HAP-1 (cell line): ENCODE data around the gene TBC1D22A.

Experiments
- DNase-seq, 2 experiments: peaks; one replicate each; pipeline ENCODE4 v3.0.0-alpha.2; 2016 to 2020; ENCODE audit warnings: low spot score in 2 of 2
- H3K27me3 ChIP-seq: fragments of 250-450 bp; sonication (Bioruptor Pico); 2 replicates; pipeline ENCODE4 v1.5.1; 2020; ENCODE audit warnings: low read depth, mild to moderate bottlenecking, moderate library complexity
- H3K36me3 ChIP-seq: fragments of 250-450 bp; sonication (Bioruptor Pico); replicated peaks from 2 replicates; pipeline ENCODE4 v1.5.1; 2020; ENCODE audit warnings: mild to moderate bottlenecking
- H3K4me1 ChIP-seq: fragments of 250-450 bp; sonication (Bioruptor Pico); 2 replicates; pipeline ENCODE4 v1.5.1; 2020; ENCODE audit warnings: mild to moderate bottlenecking
- H3K4me3 ChIP-seq: fragments of 250-450 bp; sonication (Bioruptor Pico); 2 replicates; pipeline ENCODE4 v1.5.1; 2020; ENCODE audit warnings: mild to moderate bottlenecking, moderate library complexity
- H3K9me3 ChIP-seq: fragments of 250-450 bp; sonication (Bioruptor Pico); 2 replicates; pipeline ENCODE4 v1.5.1; 2020; ENCODE audit warnings: mild to moderate bottlenecking, moderate library complexity
- in situ Hi-C: fragments of 300-500 bp; cut with MboI; formaldehyde crosslinking; loops from 3 replicates; pipeline ENCODE4 v1.14.3; 2020; ENCODE audit warnings: low sequenced_read_pairs, inconsistent platforms, mixed read lengths

The TBC1D22A gene

GRCh38 chr22:46929710-46930204 lies 167.3 kb downstream of the TBC1D22A start:
- Histone ChIP-seq H3K9me3 (no peaks in the 10 kb centered on the region), H3K27me3 (no peaks in the 10 kb centered on the region), H3K4me3 (no peak overlapping the region), H3K36me3 (no peaks in the 10 kb centered on the region), H3K4me1 (no peaks in the 10 kb centered on the region)
- in situ Hi-C loops: no loop called here
- no peak for DNase-seq

GRCh38 chr22:46931414-46931813 lies 169.0 kb downstream of the TBC1D22A start:
- Histone ChIP-seq H3K27me3 (no peaks in the 10 kb centered on the region), H3K9me3 (no peaks in the 10 kb centered on the region), H3K4me1 (no peaks in the 10 kb centered on the region), H3K4me3 (no peak overlapping the region), H3K36me3 (no peaks in the 10 kb centered on the region)
- no peak for DNase-seq
- in situ Hi-C loops: no loop called here

GRCh38 chr22:46931881-46932280 lies 169.4 kb downstream of the TBC1D22A start:
- no peaks in the 10 kb centered on the region for H3K27me3 ChIP-seq
- H3K4me3 ChIP-seq: no peak overlapping the region
- H3K9me3 ChIP-seq: no peaks in the 10 kb centered on the region
- H3K36me3 ChIP-seq: no peaks in the 10 kb centered on the region
- DNase-seq: no peak
- in situ Hi-C loops: no loop called here
- no peaks in the 10 kb centered on the region for H3K4me1 ChIP-seq

- Histone ChIP-seq H3K9me3 (no peaks in the 10 kb centered on the region), H3K27me3 (no peaks in the 10 kb centered on the region), H3K36me3 (no peaks in the 10 kb centered on the region), H3K4me3 (no peak overlapping the region), H3K4me1 (no peaks in the 10 kb centered on the region)
- DNase-seq: no peak
- in situ Hi-C loops: no loop called here
These were observed 170.8 kb downstream of the TBC1D22A start for GRCh38 chr22:46933040-46933930.

DNA sequence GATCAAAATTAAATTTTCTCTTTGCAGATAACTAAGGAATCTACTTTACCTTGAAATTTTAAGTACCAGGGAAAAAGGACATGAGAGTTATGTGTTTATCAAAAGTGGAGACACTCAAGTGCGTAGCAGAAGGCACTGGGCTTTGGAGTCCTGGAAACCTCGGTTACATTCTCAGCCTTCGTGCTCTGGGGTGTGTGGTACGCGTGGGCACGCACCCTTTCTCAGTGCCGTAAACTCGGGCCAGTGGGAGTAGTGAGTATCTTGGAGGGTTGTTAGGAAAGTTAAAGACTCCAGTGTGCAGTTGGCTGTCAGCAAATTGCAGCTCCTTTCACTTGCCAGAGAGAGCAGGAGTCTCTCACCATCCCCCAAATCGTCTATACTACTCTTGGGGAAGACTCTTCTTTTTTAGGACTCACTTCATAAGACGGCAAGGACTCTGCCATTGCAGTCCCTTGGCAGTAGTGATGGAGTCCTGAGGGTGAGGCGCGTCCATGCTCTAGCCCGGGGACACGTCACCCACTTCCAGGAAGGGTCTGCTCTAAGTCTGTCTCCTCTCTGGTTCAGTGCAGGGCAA lies 171.8 kb downstream of the TBC1D22A start:
- no peak for DNase-seq
- no peaks in the 10 kb centered on the region for H3K4me1 ChIP-seq
- H3K9me3 ChIP-seq: no peaks in the 10 kb centered on the region
- H3K36me3 ChIP-seq: no peaks in the 10 kb centered on the region
- no peak overlapping the region for H3K4me3 ChIP-seq
- in situ Hi-C loops: no loop called here
- H3K27me3 ChIP-seq: no peaks in the 10 kb centered on the region

DNA sequence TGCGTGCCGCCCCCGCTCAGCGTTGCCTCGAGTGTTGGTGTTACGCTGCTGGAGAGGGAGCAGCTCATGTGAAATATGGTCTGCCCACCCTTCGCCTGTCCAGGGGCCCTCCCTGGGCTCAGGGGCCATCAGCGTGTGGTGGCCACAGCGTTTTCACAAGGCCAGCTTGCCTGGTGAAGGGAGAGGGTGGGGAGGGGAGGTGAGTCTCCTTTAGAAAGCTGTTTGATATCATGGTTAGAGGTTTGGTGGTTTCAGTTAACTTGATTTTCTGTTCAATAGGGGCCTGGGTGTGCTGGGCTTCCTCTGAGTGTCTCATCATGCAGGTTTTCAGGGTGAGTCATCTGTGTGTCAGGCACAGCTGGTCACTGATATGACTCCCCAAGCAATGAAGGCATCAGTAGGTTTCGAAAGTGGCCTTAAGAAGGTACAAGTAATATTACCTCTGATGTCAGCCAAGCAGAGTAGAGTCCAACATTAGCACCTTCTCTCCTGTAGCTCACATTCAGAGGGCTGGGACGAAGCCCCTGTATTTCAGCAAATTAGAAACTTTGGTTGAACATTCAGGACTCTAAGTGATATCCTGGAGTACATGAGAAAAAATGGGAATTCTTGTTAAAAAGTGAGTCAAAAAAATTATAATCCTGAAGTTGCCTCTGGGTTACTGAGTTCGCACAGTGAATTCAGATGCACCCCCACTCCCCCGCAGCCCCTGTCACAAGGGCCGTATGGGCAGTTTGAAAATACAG lies 172.5 kb downstream of the TBC1D22A start:
- no peak overlapping the region for H3K4me3 ChIP-seq
- DNase-seq: no peak
- H3K27me3 ChIP-seq: no peaks in the 10 kb centered on the region
- H3K36me3 ChIP-seq: no peaks in the 10 kb centered on the region
- no peaks in the 10 kb centered on the region for H3K9me3 ChIP-seq
- in situ Hi-C loops: no loop called here
- no peaks in the 10 kb centered on the region for H3K4me1 ChIP-seq

DNA sequence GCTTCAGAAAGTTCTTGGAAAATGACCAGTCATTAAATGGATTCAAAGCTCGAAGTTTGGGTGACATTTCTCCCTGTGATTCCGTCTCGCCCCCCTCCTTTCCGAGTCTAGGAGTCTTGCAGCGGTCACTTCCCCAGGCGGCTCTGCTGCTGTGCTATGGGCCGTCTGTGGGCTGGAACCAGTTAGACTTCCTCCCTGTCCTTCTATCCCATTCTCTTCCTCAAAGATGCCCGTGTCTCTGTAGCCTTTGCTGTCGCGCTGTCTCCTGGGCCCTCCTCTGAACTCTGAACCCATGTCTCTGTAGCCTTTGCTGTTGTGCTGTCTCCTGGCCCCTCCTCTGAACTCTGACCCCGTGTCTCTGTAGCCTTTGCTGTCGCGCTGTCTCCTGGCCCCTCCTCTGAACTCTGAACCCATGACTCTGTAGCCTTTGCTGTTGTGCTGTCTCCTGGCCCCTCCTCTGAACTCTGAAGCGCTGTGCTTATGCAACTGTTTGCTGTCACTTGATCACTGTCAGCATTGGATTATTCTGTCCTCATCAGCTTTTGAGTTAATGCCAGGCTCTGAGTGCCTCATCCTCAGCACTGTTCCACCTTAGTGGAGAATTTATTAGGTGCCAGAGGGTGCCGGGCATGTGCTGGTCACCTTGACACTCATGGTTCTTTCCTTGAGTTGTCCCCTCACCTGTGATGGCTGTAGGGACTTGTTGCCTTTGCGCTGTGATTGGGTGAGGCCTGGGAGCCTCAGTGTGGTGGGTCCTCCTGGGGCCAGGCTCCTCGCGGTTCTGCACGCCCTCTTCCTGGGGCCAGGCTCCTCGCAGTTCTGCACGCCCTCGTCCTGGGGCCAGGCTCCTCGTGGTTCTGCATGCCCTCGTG lies 173.3 kb downstream of the TBC1D22A start:
- H3K27me3 ChIP-seq: no peaks in the 10 kb centered on the region
- H3K4me1 ChIP-seq: no peaks in the 10 kb centered on the region
- in situ Hi-C loops: no loop called here
- DNase-seq: no peak
- no peaks in the 10 kb centered on the region for H3K36me3 ChIP-seq
- H3K4me3 ChIP-seq: no peak overlapping the region
- H3K9me3 ChIP-seq: no peaks in the 10 kb centered on the region

- Histone ChIP-seq H3K4me3 (no peak overlapping the region), H3K36me3 (no peaks in the 10 kb centered on the region), H3K4me1 (no peaks in the 10 kb centered on the region), H3K27me3 (no peaks in the 10 kb centered on the region), H3K9me3 (no peaks in the 10 kb centered on the region)
- in situ Hi-C loops: no loop called here
- no peak for DNase-seq
These were observed 174.0 kb downstream of the TBC1D22A start for GRCh38 chr22:46936378-46936903.

DNA sequence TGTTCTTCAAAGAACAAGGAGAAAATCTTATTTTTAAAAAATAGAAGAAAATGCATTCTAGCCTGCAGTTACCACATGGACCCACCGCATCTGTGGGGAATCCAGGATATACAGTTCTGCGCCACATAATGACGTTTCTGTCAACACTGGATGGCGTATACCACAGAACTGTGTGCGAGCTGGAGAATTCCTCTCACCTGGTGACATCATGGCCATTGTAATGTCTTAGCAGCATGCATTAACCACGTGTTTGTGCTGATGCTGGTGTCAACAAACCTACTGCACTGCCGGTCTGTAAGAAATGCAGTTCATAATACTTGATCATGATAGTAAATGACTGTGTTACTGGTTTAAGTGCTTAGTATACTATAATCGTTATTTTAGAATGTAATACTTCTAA lies 174.7 kb downstream of the TBC1D22A start:
- no peak for DNase-seq
- Histone ChIP-seq H3K27me3 (no peaks in the 10 kb centered on the region), H3K4me3 (no peak overlapping the region), H3K4me1 (no peaks in the 10 kb centered on the region), H3K36me3 (no peaks in the 10 kb centered on the region), H3K9me3 (no peaks in the 10 kb centered on the region)
- in situ Hi-C loops: no loop called here

- Histone ChIP-seq H3K36me3 (no peaks in the 10 kb centered on the region), H3K9me3 (no peaks in the 10 kb centered on the region), H3K27me3 (no peaks in the 10 kb centered on the region), H3K4me1 (no peaks in the 10 kb centered on the region), H3K4me3 (no peak overlapping the region)
- DNase-seq: no peak
- in situ Hi-C loops: no loop called here
These were observed 175.5 kb downstream of the TBC1D22A start for GRCh38 chr22:46937939-46938338.

- H3K4me3 ChIP-seq: no peak overlapping the region
- H3K27me3 ChIP-seq: no peaks in the 10 kb centered on the region
- no peaks in the 10 kb centered on the region for H3K4me1 ChIP-seq
- H3K9me3 ChIP-seq: no peaks in the 10 kb centered on the region
- DNase-seq: no peak
- in situ Hi-C loops: no loop called here
- no peaks in the 10 kb centered on the region for H3K36me3 ChIP-seq
These were observed 179.7 kb downstream of the TBC1D22A start for GRCh38 chr22:46941968-46942798.
